ENCODE data around the gene MAGED2.
"Not testable (repeated sequence)": the region's sequence is repeated elsewhere in the genome, so short reads cannot be mapped to it uniquely, and the experiment has no call there.

Gene MAGED2, protein sequence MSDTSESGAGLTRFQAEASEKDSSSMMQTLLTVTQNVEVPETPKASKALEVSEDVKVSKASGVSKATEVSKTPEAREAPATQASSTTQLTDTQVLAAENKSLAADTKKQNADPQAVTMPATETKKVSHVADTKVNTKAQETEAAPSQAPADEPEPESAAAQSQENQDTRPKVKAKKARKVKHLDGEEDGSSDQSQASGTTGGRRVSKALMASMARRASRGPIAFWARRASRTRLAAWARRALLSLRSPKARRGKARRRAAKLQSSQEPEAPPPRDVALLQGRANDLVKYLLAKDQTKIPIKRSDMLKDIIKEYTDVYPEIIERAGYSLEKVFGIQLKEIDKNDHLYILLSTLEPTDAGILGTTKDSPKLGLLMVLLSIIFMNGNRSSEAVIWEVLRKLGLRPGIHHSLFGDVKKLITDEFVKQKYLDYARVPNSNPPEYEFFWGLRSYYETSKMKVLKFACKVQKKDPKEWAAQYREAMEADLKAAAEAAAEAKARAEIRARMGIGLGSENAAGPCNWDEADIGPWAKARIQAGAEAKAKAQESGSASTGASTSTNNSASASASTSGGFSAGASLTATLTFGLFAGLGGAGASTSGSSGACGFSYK

GRCh38 chrX:54807524-54808108 lies at the start of gene MAGED2:
Gene MAGED2, plus strand, starts transcription at chrX:54807745. Its CDS starts 1,587 bp downstream, at chrX:54809332.
- peak; percentile 17 for DNase-seq (ENCODE audit: low read depth)

DNA sequence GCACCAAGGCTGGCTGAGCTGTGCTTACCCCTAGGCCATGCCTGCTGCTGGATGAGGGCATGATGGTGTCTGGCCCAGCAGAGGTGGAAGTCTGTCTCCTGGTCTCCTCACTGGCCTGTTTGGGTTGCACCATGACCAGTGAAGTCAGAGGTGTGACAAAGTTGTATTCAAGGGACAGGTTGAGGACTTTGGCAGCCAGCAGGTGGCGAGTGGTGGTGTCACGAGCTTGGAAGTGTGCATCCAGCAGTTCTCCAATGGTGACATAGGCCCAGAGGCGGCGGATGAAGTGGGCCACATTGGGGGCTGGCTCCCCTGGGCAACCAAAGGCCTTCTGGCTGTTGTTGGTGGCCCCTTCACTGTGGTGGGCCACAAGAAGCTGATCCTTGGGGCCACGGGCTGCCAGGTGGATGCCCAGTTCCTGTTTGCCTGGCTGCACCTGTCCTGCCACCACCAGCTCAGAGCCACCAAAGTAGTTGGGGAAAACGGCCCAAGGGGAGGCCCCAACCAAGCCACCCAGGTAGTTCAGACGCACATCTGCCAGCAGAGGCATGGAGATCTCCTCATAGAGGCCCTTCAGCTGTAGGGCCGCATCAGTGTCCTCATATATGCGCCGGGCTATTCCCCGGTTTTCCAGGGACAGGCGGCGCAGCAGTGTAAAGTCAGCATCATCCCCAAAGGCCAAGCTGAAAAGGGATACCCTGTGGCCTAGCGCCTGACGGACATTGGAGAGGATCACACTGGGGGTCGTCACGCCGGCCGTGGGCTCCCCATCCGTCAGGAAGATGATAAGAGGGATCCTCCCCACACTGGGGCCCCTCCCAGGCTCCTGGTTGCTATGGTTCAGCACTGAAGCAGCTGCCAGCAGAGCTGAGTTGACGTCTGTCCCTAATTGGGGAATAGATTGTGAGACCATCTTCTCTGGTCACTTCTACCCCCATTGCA lies 49.2 kb upstream of the MAGED2 start:
- DNase-seq (ENCODE audit: low read depth), result no peak

GRCh38 chrX:54774391-54775094 lies 33.0 kb upstream of the MAGED2 start:
- not testable (repeated sequence) for DNase-seq (ENCODE audit: low read depth)

GRCh38 chrX:54776061-54776460 lies 31.5 kb upstream of the MAGED2 start:
- DNase-seq (ENCODE audit: low read depth), result no peak

DNA sequence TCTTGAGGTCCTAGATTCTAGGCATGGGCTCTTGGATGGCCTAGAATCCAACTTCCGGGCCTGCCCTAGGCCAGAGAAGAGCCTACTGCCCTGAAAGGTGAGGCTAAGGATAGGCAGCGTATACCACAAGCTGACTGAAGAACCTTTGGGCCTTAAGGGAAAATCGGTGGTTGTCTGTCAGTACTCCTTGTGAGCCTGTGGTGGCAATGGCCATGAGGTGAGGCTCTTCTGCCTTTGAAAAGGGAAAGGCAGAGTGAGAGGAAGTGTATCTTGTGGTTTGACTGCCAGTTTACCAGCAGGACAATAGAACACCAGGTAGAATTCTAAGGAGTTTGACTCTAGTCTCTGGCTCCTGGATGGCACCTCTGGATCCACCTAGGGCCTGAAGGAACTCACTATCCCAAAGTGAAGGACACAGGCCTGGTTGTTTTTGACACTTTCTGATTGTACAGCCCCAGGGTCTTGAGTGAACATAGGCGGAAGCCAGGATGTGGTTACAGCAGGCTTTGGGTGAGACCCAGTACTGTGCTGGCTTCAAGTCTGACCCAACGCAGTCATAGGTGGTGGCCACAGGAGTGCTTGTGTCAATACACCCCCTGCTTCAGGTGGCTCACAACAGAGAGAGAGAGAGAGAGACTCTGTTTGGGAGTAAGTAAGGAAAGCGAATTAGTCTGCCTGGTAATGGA lies 30.4 kb upstream of the MAGED2 start:
- no peak for DNase-seq (ENCODE audit: low read depth)

- DNase-seq (ENCODE audit: low read depth), result no peak
Measured at GRCh38 chrX:54785901-54786300, 21.6 kb upstream of the MAGED2 start.

DNA sequence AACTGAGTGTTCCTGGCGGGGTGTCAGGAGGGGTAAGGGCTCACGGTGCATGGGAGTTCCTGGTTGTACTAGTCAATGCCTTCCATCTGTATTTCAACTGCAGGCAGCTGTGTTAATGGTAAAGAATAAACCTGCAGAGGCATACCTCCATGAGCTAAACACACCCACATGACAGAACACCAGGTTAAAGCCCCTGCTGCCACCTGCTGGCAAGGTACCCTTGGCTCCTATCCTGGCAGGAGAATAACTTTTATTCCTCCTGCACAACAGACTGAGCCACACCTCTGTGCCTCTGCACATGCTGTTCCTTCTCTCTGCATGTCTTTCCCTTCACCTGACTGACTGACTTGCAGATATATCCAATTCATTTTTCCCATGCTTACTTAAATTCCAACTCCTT lies 20.6 kb upstream of the MAGED2 start:
- no peak for DNase-seq (ENCODE audit: low read depth)

DNA sequence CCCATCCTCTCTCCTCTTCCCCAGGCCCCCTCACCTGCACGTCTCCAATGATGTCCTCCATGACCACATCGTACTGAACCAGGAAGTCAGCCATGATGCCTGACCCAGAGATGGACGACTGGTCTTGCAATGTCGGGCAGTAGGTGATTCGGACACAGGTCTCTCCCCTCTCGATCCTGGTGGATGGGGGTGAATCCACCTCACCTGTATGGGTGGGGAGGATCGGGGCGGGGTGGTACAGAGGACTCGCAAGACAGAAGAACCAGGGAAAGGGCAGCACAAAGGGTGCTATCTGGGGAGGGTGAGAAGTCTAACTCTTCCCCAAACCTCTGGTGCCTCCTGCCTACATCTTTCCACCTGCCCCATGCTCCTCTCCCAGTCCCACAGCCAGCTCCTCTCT lies 19.1 kb upstream of the MAGED2 start:
- DNase-seq (ENCODE audit: low read depth), result no peak

DNA sequence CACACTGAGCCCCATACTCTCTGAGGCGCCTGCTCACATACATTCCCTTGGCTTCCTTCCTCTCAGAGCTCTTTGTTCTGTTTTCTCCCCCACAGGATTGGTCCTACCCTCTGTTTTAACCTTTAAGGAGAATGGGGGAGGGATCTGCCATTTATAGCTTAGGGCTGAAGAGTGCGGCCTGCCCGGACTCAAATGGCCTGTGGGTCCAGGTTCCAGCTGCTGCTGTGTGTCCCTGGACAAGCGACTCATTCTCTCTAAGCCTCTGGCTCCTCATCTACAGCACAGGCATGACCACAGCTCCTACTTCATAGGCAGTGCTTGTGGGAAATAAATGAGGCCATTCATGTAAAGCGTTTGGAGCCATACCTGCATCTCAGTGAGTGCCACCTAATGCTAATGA lies 18.1 kb upstream of the MAGED2 start:
- not testable (repeated sequence) for DNase-seq (ENCODE audit: low read depth)

- DNase-seq (ENCODE audit: low read depth), result no peak
Measured at GRCh38 chrX:54794028-54794427, 13.5 kb upstream of the MAGED2 start.

GRCh38 chrX:54794795-54795194 lies 12.8 kb upstream of the MAGED2 start:
- DNase-seq (ENCODE audit: low read depth), result no peak

DNA sequence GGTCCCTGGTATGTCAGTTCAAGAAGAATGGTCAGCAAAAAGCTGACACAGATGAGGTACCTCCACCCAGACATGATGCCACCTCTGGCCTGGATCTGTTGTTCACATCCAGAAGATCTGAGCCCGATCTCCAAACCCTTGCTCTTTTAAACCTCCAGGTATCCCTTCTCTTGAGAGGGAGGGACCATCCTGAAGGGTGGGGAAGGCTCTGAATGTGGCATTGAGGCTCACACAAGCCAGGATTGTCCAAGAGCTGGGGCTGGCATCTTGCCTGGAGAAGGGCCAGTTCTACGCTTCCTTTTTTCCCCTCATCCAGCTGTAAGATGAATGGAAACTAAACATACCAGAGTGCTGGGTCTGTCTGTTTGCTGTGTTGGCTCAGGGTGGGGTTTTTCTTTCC lies 9.4 kb upstream of the MAGED2 start, which contains the start of gene ITIH6:
ITIH6 (minus strand) TSS at position 119 of the 400 bp plus-strand sequence; CDS start at position 74, 45 bp downstream.
- no peak for DNase-seq (ENCODE audit: low read depth)

DNA sequence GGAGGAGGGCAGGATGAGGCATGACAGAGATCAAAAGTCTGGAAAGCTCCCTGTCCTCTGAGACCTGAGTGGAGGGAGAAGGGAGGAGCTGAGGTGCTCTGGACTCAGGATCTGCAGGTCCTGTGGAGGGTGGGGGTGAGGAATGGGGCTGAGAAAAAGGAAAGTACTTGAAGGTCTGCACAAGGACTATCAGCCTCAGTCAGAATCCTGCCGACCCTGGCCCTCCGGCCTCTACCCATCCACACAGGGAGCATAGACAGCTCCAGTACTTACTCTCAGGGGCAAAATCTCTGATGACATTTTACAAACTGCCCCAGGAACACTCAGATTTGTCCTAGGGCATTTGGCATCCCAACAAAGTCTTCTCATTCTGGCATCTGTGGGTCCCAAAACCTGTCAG lies 8.5 kb upstream of the MAGED2 start:
- DNase-seq (ENCODE audit: low read depth), result no peak

GRCh38 chrX:54808109-54808604 lies 612 bp downstream of the MAGED2 start:
- no peak for DNase-seq (ENCODE audit: low read depth)

- DNase-seq (ENCODE audit: low read depth), result peak; percentile 79
Measured at GRCh38 chrX:54808605-54809483, 1.3 kb downstream of the MAGED2 start.

GRCh38 chrX:54810532-54810931 lies 3.0 kb downstream of the MAGED2 start:
- no peak for DNase-seq (ENCODE audit: low read depth)

DNA sequence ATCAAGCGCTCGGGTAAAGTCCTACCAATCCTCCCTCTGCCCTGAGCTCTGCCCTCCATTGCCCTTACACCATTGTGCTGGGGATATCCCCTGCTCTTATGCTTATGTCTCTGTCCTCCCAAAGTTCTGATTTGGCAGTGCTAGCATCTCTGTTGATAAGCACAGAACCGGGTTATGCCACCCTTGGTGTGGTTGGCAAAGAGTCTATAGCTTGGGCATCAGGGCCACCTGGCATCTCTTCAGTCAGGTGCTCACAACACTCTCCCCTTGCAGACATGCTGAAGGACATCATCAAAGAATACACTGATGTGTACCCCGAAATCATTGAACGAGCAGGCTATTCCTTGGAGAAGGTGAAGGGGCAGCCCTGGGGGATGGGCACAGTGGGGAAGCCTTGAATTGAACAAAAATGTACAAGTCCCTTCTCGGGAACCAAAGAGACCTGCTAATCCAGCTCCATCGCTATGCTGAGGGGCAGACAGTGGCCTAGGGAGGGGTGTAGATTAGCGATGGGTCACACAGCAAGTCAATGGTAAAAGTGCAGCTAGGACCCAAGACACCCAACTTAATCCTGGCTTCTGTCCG lies 3.8 kb downstream of the MAGED2 start:
- DNase-seq (ENCODE audit: low read depth), result no peak

DNA sequence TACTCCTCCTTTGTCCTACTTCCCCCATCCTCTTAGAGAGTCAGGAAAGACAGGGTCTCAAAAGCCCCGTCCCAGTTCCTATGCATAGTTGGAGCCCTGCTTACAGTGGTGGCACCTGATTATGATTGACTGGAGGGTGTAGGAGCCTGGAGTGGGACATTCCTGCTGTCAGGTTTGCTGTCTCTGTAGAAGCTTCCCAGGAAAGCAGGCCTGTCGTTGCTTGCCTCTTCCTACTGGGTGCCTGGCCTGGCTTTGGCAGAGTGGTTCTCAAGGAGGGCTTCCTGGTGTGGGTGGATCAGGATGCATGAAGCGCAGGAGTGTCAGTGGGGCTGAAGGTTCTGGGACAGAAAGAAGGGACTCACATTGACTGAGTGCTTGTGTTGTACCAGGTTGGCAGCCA lies 4.8 kb downstream of the MAGED2 start:
- no peak for DNase-seq (ENCODE audit: low read depth)

DNA sequence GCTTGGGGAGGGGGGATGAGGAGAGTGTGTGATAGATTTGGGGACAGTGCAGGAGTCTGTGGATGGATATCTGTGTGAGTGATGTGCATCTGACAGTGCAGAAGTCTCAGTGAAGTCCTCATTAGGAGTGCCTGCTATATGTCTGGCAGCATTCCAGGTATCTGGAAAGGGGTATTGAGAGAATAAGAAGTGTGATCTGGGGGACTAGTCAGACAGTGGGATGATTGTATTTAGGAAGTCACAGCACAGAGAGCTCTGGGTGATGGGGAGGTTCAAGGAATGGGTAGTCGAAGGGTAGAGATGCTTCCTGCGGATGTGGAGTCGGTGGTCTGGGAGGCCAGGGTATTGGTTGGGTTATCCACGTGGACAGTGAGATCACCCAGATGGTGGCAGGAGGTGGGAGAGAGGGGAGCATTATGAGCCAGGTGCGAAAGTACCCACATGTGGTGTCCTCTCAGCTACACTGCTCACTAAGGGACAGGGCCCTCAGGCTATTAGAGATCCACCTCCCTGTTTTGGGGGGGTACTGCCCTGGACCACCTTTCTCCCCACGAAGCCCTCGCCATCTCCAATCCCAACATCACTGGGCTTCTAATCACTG lies 9.8 kb downstream of the MAGED2 start:
- no peak for DNase-seq (ENCODE audit: low read depth)

Data from activated gamma-delta T cell treated with anti-CD3 and anti-CD28 coated beads, Interleukin-2, amount 50 U/mL, for 16 hours (primary cell).